ENCODE measurements around the gene FMN1. TPM values are rescaled to one million over a fixed set of nuclear protein-coding genes. Genes with fewer than 3 reads are reported as not detected.

The FMN1 gene
- total and polyA plus RNA-seq, 7 experiments from 2014 or later, result 0.02 to 32.2 (median 1.0) TPM; not detected in 1

GRCh38 chr15:33234020-33234461, 39.5 kb upstream of the FMN1 start:
- no peaks in the 10 kb centered on the region for H3K27me3 ChIP-seq (ENCODE audit: control insufficient read depth in 2 of 2, insufficient read depth in 2 of 2, low read length in 2 of 2)
- peaks cover 0 to 24% (median 15%) of the 10 kb centered on the region in 5 donors for H3K27me3 Mint-ChIP-seq
- H3K9me3 Mint-ChIP-seq, result no peaks in the 10 kb centered on the region
- no peaks in the 10 kb centered on the region for H3K4me1 ChIP-seq (ENCODE audit: control insufficient read depth in 2 of 2, insufficient read depth in 2 of 2, low read length in 2 of 2)
- DNase-seq (peak in 3 of 9 donors; percentile 10 to 24 (median 11)), ATAC-seq (no peak)
- no peaks in the 10 kb centered on the region for H3K36me3 Mint-ChIP-seq
- no peak overlapping the region for H3K27ac Mint-ChIP-seq
- CTCF ChIA-PET, result no interaction called here
- intact Hi-C loops (cut with micrococcal nuclease), result loop anchor here in 1 of 2 donors (5.0 kb wide), 1 partner anchor 147 kb away; no protein-coding TSS in a partner anchor
- H3K9me3 ChIP-seq (ENCODE audit: control insufficient read depth in 2 of 3, low read length in 3 of 3), result no peaks in the 10 kb centered on the region
- H3K4me3 Mint-ChIP-seq, result no peak overlapping the region
- no peaks in the 10 kb centered on the region for H3K4me1 Mint-ChIP-seq
- H3K27ac ChIP-seq (ENCODE audit: low read depth, low read length), result no peak overlapping the region
- H3K4me3 ChIP-seq (ENCODE audit: low read length), result no peak overlapping the region
- H3K36me3 ChIP-seq (ENCODE audit: control insufficient read depth in 2 of 3, insufficient read depth in 3 of 3, low read length in 3 of 3), result no peaks in the 10 kb centered on the region
- POLR2A ChIA-PET, result no interaction called here

- intact Hi-C loops (cut with micrococcal nuclease), result loop anchor here in 1 of 2 donors (1.0 to 5.0 kb wide), 5 partner anchors 10 to 140 kb away; partner anchors contain the start of gene FMN1
- Histone ChIP-seq H3K36me3 (ENCODE audit: control insufficient read depth in 2 of 3, insufficient read depth in 3 of 3, low read length in 3 of 3) (no peaks in the 10 kb centered on the region), H3K27ac (ENCODE audit: low read depth, low read length) (no peak overlapping the region), H3K27me3 (ENCODE audit: control insufficient read depth in 2 of 2, insufficient read depth in 2 of 2, low read length in 2 of 2) (no peaks in the 10 kb centered on the region), H3K4me3 (ENCODE audit: low read length) (no peak overlapping the region), H3K4me1 (ENCODE audit: control insufficient read depth in 2 of 2, insufficient read depth in 2 of 2, low read length in 2 of 2) (peaks cover 7 to 16% of the 10 kb centered on the region in 2 donors), H3K9me3 (ENCODE audit: control insufficient read depth in 2 of 3, low read length in 3 of 3) (no peaks in the 10 kb centered on the region)
- H3K27me3 Mint-ChIP-seq, result peaks cover 0 to 14% (median 0%) of the 10 kb centered on the region in 5 donors
- peaks cover 0 to 3% (median 0%) of the 10 kb centered on the region in 5 donors for H3K36me3 Mint-ChIP-seq
- peak overlapping the region in 4 of 10 donors; percentile 11 to 62 (median 53) for H3K4me3 Mint-ChIP-seq
- DNase-seq (peak in 7 of 9 donors; percentile 4 to 84 (median 78)), ATAC-seq (peak; percentile 99)
- no peaks in the 10 kb centered on the region for H3K9me3 Mint-ChIP-seq
- POLR2A ChIA-PET, result interaction anchor here (0.6 to 0.7 kb wide), 3 partner anchors 10 to 36 kb away, joined by 3 to 4 read pairs (median 3); partner anchors contain the start of gene FMN1
- H3K27ac Mint-ChIP-seq, result peak overlapping the region in 5 of 9 donors; percentile 61 to 76 (median 74)
- H3K4me1 Mint-ChIP-seq, result peaks cover 0 to 27% (median 19%) of the 10 kb centered on the region in 7 donors
- CTCF ChIA-PET, result interaction anchor here (0.9 kb wide), 1 partner anchor 30 kb away, joined by 3 read pairs; no protein-coding TSS in a partner anchor
Observed at GRCh38 chr15:33226559-33227181, 32.2 kb upstream of the FMN1 start.

- no peak overlapping the region for H3K4me3 ChIP-seq (ENCODE audit: low read length)
- CTCF ChIA-PET, result no interaction called here
- no peaks in the 10 kb centered on the region for H3K36me3 ChIP-seq (ENCODE audit: control insufficient read depth in 2 of 3, insufficient read depth in 3 of 3, low read length in 3 of 3)
- no peaks in the 10 kb centered on the region for H3K27me3 ChIP-seq (ENCODE audit: control insufficient read depth in 2 of 2, insufficient read depth in 2 of 2, low read length in 2 of 2)
- no peak overlapping the region for H3K27ac Mint-ChIP-seq
- intact Hi-C loops (cut with micrococcal nuclease), result no loop called here
- H3K9me3 Mint-ChIP-seq, result no peaks in the 10 kb centered on the region
- H3K4me3 Mint-ChIP-seq, result no peak overlapping the region
- DNase-seq (no peak), ATAC-seq (no peak)
- POLR2A ChIA-PET, result no interaction called here
- no peaks in the 10 kb centered on the region for H3K9me3 ChIP-seq (ENCODE audit: control insufficient read depth in 2 of 3, low read length in 3 of 3)
- peaks cover 0 to 4% (median 0%) of the 10 kb centered on the region in 7 donors for H3K4me1 Mint-ChIP-seq
- H3K27ac ChIP-seq (ENCODE audit: low read depth, low read length), result no peak overlapping the region
- H3K4me1 ChIP-seq (ENCODE audit: control insufficient read depth in 2 of 2, insufficient read depth in 2 of 2, low read length in 2 of 2), result no peaks in the 10 kb centered on the region
- peaks cover 0 to 17% (median 0%) of the 10 kb centered on the region in 5 donors for H3K27me3 Mint-ChIP-seq
- H3K36me3 Mint-ChIP-seq, result no peaks in the 10 kb centered on the region
Observed at GRCh38 chr15:33218071-33218491, 23.6 kb upstream of the FMN1 start.

- Histone ChIP-seq H3K4me1 (ENCODE audit: control insufficient read depth in 2 of 2, insufficient read depth in 2 of 2, low read length in 2 of 2) (no peaks in the 10 kb centered on the region), H3K9me3 (ENCODE audit: control insufficient read depth in 2 of 3, low read length in 3 of 3) (no peaks in the 10 kb centered on the region), H3K36me3 (ENCODE audit: control insufficient read depth in 2 of 3, insufficient read depth in 3 of 3, low read length in 3 of 3) (no peaks in the 10 kb centered on the region), H3K27ac (ENCODE audit: low read depth, low read length) (no peak overlapping the region), H3K27me3 (ENCODE audit: control insufficient read depth in 2 of 2, insufficient read depth in 2 of 2, low read length in 2 of 2) (no peaks in the 10 kb centered on the region), H3K4me3 (ENCODE audit: low read length) (no peak overlapping the region)
- H3K4me3 Mint-ChIP-seq, result no peak overlapping the region
- H3K36me3 Mint-ChIP-seq, result no peaks in the 10 kb centered on the region
- ATAC-seq, result peak; percentile 71
- ChIA-PET CTCF (interaction anchor here (0.5 to 1.4 kb wide), 2 partner anchors 110 to 484 kb away, joined by 3 to 6 read pairs; no protein-coding TSS in a partner anchor), POLR2A (no interaction called here)
- DNase-seq, result peak in 4 of 9 donors; percentile 19 to 35 (median 27)
- no peaks in the 10 kb centered on the region for H3K9me3 Mint-ChIP-seq
- H3K4me1 Mint-ChIP-seq, result peaks cover 0 to under 1% (median 0%) of the 10 kb centered on the region in 7 donors
- H3K27me3 Mint-ChIP-seq, result no peaks in the 10 kb centered on the region
- no peak overlapping the region for H3K27ac Mint-ChIP-seq
- intact Hi-C loops (cut with micrococcal nuclease), result loop anchor here (1.0 kb wide), 2 partner anchors 10 to 12 kb away; no protein-coding TSS in a partner anchor
Observed at GRCh38 chr15:33215941-33216872, 21.7 kb upstream of the FMN1 start.

GRCh38 chr15:33211176-33211808, 16.8 kb upstream of the FMN1 start:
- H3K4me1 ChIP-seq (ENCODE audit: control insufficient read depth in 2 of 2, insufficient read depth in 2 of 2, low read length in 2 of 2), result no peaks in the 10 kb centered on the region
- H3K27ac Mint-ChIP-seq, result no peak overlapping the region
- H3K36me3 ChIP-seq (ENCODE audit: control insufficient read depth in 2 of 3, insufficient read depth in 3 of 3, low read length in 3 of 3), result no peaks in the 10 kb centered on the region
- ATAC-seq, result no peak
- intact Hi-C loops (cut with micrococcal nuclease), result no loop called here
- no peak for DNase-seq
- no peak overlapping the region for H3K4me3 ChIP-seq (ENCODE audit: low read length)
- no peak overlapping the region for H3K4me3 Mint-ChIP-seq
- H3K4me1 Mint-ChIP-seq, result peaks cover 0 to 4% (median 0%) of the 10 kb centered on the region in 7 donors
- H3K9me3 Mint-ChIP-seq, result peaks cover 0 to 10% (median 0%) of the 10 kb centered on the region in 11 donors
- H3K27me3 Mint-ChIP-seq, result no peaks in the 10 kb centered on the region
- H3K36me3 Mint-ChIP-seq, result peaks cover 0 to 3% (median 0%) of the 10 kb centered on the region in 5 donors
- ChIA-PET POLR2A (no interaction called here), CTCF (no interaction called here)
- H3K27me3 ChIP-seq (ENCODE audit: control insufficient read depth in 2 of 2, insufficient read depth in 2 of 2, low read length in 2 of 2), result no peaks in the 10 kb centered on the region
- peaks cover 0 to 4% (median 0%) of the 10 kb centered on the region in 3 experiments for H3K9me3 ChIP-seq (ENCODE audit: control insufficient read depth in 2 of 3, low read length in 3 of 3)
- no peak overlapping the region for H3K27ac ChIP-seq (ENCODE audit: low read depth, low read length)
